SK-N-SH (cell line): ENCODE results near the gene PKNOX2. TPM values are rescaled to one million over a fixed set of nuclear protein-coding genes. Genes with fewer than 3 reads are reported as not detected.
A peak's percentile ranks its signal among the peaks of the same experiment; 100 is the strongest.

Experiments
- CTCF ChIA-PET: fragments of 300-600, 350-600 bp; formaldehyde crosslinking; extraction: SDS; loops from one replicate; lab custom pipeline; 2021; lab: Yijun Ruan, JAX
- POLR2A ChIA-PET: fragments of 350-600 bp; sonication (Branson Sonifier 250); formaldehyde crosslinking; extraction: SDS; loops from one replicate; lab custom pipeline; 2020; ENCODE audit warnings: antibody characterized with exemption, inconsistent platforms; lab: Yijun Ruan, JAX
- DNase-seq: peaks from one replicate; pipeline ENCODE4 v3.0.0; 2012
- H2AFZ ChIP-seq: fragments of 200-600 bp; sonication (generic); 2 replicates; pipeline ENCODE4 v1.8.1; 2016; ENCODE audit warnings: antibody characterized with exemption, mild to moderate bottlenecking, low read depth
- H3F3A ChIP-seq: fragments of 200-600 bp; sonication (generic); replicated peaks from 2 replicates; pipeline ENCODE3; 2016; ENCODE audit warnings: antibody characterized with exemption, mild to moderate bottlenecking; ENCODE audit not compliant: insufficient read depth
- H3K27ac ChIP-seq, 2 experiments: fragments of 200-500 bp in 1 of 2; fragments of 200-600 bp in 1 of 2; sonication (Bioruptor generic) in 1 of 2; sonication (generic), shearing (Covaris generic) in 1 of 2; 2 replicates each; pipeline versions ENCODE4 v1.5.1 to v1.6.1; 2014 to 2016; ENCODE audit warnings: low read depth in 2 of 2, inconsistent platforms in 1 of 2, low read length in 1 of 2, mild to moderate bottlenecking in 1 of 2, mixed read lengths in 1 of 2
- H3K27me3 ChIP-seq: fragments of 200-600 bp; sonication (generic), shearing (Covaris generic); 2 replicates; pipeline ENCODE4 v1.6.1; 2016; ENCODE audit warnings: mixed run types; ENCODE audit not compliant: insufficient read depth
- H3K36me3 ChIP-seq, 2 experiments: fragments of 200-500 bp in 1 of 2; fragments of 200-600 bp in 1 of 2; sonication (Bioruptor generic) in 1 of 2; sonication (generic) in 1 of 2; replicated peaks in 1 of 2; 2 replicates each; pipeline versions ENCODE3 to v1.5.1; 2014 to 2016; ENCODE audit warnings: low read length in 1 of 2, mild to moderate bottlenecking in 1 of 2; ENCODE audit not compliant: insufficient read depth in 2 of 2, control insufficient read depth in 1 of 2
- H3K4me1 ChIP-seq, 2 experiments: fragments of 200-500 bp in 1 of 2; fragments of 200-600 bp in 1 of 2; sonication (Bioruptor generic) in 1 of 2; sonication (generic), shearing (Covaris generic) in 1 of 2; 2 replicates each; pipeline versions ENCODE4 v1.5.1 to v1.6.1; 2014 to 2016; ENCODE audit warnings: low read depth in 1 of 2, low read length in 1 of 2, mixed run types in 1 of 2; ENCODE audit not compliant: insufficient read depth in 2 of 2, control insufficient read depth in 1 of 2
- H3K4me2 ChIP-seq: fragments of 200-600 bp; sonication (generic), shearing (Covaris generic); 2 replicates; pipeline ENCODE4 v1.6.1; 2017; ENCODE audit warnings: mixed run types
- H3K4me3 ChIP-seq, 2 experiments: fragments of 200-500 bp in 1 of 2; fragments of 200-600 bp in 1 of 2; sonication (Bioruptor generic) in 1 of 2; sonication (generic), shearing (Covaris generic) in 1 of 2; 2 replicates each; pipeline versions ENCODE4 v1.5.1 to v1.8.1; 2014 to 2016; ENCODE audit warnings: low read depth in 2 of 2, inconsistent platforms in 1 of 2, low read length in 1 of 2, mild to moderate bottlenecking in 1 of 2, mixed read lengths in 1 of 2, moderate library complexity in 1 of 2
- H3K79me2 ChIP-seq: fragments of 200-600 bp; sonication (generic); 2 replicates; pipeline ENCODE4 v1.8.1; 2017; ENCODE audit warnings: mild to moderate bottlenecking; ENCODE audit not compliant: insufficient read depth
- H3K9ac ChIP-seq: fragments of 200-600 bp; sonication (generic); 2 replicates; pipeline ENCODE4 v1.6.1; 2017; ENCODE audit warnings: mixed run types
- H3K9me2 ChIP-seq: fragments of 200-600 bp; sonication (generic); 2 replicates; pipeline ENCODE4 v1.6.1; 2017; ENCODE audit warnings: mixed run types
- H3K9me3 ChIP-seq: fragments of 200-600 bp; sonication (generic); 2 replicates; pipeline ENCODE4 v1.6.1; 2017; ENCODE audit warnings: mixed run types, mild to moderate bottlenecking, moderate library complexity
- H4K20me1 ChIP-seq: fragments of 200-600 bp; sonication (generic); 2 replicates; pipeline ENCODE4 v1.6.1; 2017; ENCODE audit warnings: mild to moderate bottlenecking, mixed run types; ENCODE audit not compliant: insufficient read depth
- CHD2 ChIP-seq: fragments of 150-350 bp; IDR thresholded peaks from 2 replicates; pipeline ENCODE4 v1.6.1; 2018; ENCODE audit warnings: low read length; ENCODE audit not compliant: partially characterized antibody
- ELF1 ChIP-seq: IDR thresholded peaks from 2 replicates; pipeline ENCODE4 v1.4.0; 2012
- EP300 ChIP-seq, 2 experiments: IDR thresholded peaks; 2 replicates each; pipeline versions ENCODE4 v1.4.0 to v1.6.1; 2012; ENCODE audit warnings: borderline replicate concordance in 1 of 2, low read depth in 1 of 2, low read length in 1 of 2
- EZH2phosphoT487 ChIP-seq: fragments of 200-600 bp; sonication (generic); IDR thresholded peaks from 2 replicates; pipeline ENCODE4 v1.6.1; 2017; ENCODE audit warnings: low read depth, mixed run types, mild to moderate bottlenecking, antibody characterized with exemption, moderate library complexity, borderline replicate concordance
- FOXJ3 ChIP-seq: sonication (generic); formaldehyde crosslinking; IDR thresholded peaks from 2 replicates; pipeline ENCODE4 v1.5.1; 2020; ENCODE audit warnings: mild to moderate bottlenecking, missing genetic modification reagents
- FOXM1 ChIP-seq: IDR thresholded peaks from 2 replicates; pipeline ENCODE4 v1.4.0; 2012; ENCODE audit warnings: low read depth, mild to moderate bottlenecking
- GABPA ChIP-seq: IDR thresholded peaks from 2 replicates; pipeline ENCODE4 v1.4.0; 2012; ENCODE audit warnings: low read depth, mild to moderate bottlenecking
- NRF1 ChIP-seq: IDR thresholded peaks from 2 replicates; pipeline ENCODE4 v1.6.1; 2012; ENCODE audit warnings: low read depth, mild to moderate bottlenecking, low read length
- RCOR1 ChIP-seq: fragments of 150-350 bp; IDR thresholded peaks from 2 replicates; pipeline ENCODE4 v1.6.1; 2017; ENCODE audit warnings: antibody characterized with exemption, low read length
- TEAD4 ChIP-seq: IDR thresholded peaks from 2 replicates; pipeline ENCODE4 v1.4.0; 2012; ENCODE audit warnings: mild to moderate bottlenecking, borderline replicate concordance; ENCODE audit not compliant: insufficient read depth
- YY1 ChIP-seq: IDR thresholded peaks from 2 replicates; pipeline ENCODE4 v1.4.0; 2012; ENCODE audit warnings: low read depth, mild to moderate bottlenecking
- WGBS: methylation state at CpG from one replicate; pipeline ENCODE4 v1.1.6; 2017; ENCODE audit warnings: low lambda C conversion rate; 5-methylcytosine and 5-hydroxymethylcytosine counted together
- polyA plus RNA-seq, 3 experiments: library from polyadenylated mRNA; depleted of rRNA; stranded (reverse); fragments of >200 nt; gene quantifications; 2 replicates each; pipeline ENCODE4 v1.2.3, GENCODE V29; 2012
- TF ChIP-seq, protein P1 (sequence below): IDR thresholded peaks from 2 replicates; pipeline ENCODE4 v1.6.1; 2012; ENCODE audit warnings: mild to moderate bottlenecking, low read depth, low read length, moderate library complexity
- TF ChIP-seq, protein P2 (sequence below): IDR thresholded peaks from 2 replicates; pipeline ENCODE4 v1.4.0; 2012; ENCODE audit warnings: low read depth
- TF ChIP-seq, protein P3 (sequence below): fragments of 150-350 bp; IDR thresholded peaks from 2 replicates; pipeline ENCODE4 v1.6.1; 2016; ENCODE audit warnings: mild to moderate bottlenecking, low read depth, low read length
- TF ChIP-seq, protein P4 (sequence below): IDR thresholded peaks from 2 replicates; pipeline ENCODE4 v1.4.0; 2012; ENCODE audit warnings: low read depth, borderline replicate concordance
- TF ChIP-seq, protein P5 (sequence below): fragments of 200-600 bp; sonication (generic); IDR thresholded peaks from 2 replicates; pipeline ENCODE4 v1.6.1; 2017; ENCODE audit warnings: antibody characterized with exemption, mild to moderate bottlenecking, moderate library complexity

The PKNOX2 gene
- polyA plus RNA-seq, 1 of the 3 experiments (the other 2 are of a cell fraction), result 0.02 TPM

DNA sequence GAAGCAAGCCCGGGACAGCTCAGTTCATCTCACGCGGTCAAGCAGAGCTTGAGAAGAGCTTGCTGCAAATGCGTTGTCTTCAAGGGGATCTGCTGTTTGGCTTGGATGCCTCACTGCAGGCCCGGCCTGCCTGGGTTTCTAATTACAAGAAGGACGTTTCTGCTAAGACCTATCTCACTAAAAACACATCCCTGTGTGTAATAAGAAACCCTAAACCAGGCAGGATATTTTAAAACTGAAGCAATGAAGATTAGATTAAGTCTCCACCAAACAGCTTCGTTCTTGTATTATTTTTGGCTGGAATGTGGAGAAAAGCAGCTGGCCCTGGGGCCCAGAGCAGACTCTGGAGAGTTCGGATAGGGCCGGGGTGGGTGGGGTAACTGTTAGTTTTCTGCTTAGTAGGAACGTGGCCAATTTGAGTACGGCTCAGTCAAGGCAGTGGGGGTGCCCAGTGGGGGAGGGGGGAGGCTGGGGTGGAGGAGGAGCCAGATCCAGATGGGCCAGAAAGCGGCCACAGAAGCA lies 6.0 kb downstream of the PKNOX2 start:
- POLR2A ChIA-PET, result no interaction called here
- no peaks in the 10 kb centered on the region for H4K20me1 ChIP-seq
- H3K79me2 ChIP-seq, result no peaks in the 10 kb centered on the region

DNA sequence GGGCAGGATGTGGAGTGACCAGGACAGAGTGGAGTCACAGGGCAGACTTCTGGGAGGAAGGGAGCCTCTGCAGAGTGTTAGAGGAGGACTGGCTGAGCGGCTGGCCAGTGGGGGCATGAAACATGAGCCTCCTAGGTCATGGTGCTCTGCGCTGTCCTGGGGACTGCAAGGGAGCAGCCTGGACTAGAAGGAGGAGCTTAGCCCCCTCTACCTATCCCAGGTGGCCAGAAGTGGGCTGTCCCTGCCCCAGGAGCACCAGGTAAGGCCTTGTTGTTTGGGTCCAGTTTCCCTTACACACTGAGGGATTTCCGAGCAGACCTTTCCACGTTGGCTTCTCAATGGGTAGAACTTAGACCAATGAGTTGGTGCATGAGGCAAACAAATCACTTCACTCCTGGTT lies 7.4 kb downstream of the PKNOX2 start:
- Histone ChIP-seq H3K4me2 (no peak overlapping the region), H3K9me3 (no peaks in the 10 kb centered on the region), H4K20me1 (no peaks in the 10 kb centered on the region), H3K9ac (no peak overlapping the region), H2AFZ (no peak overlapping the region), H3K27me3 (no peaks in the 10 kb centered on the region; the same call in none of the 2 replicates), H3K4me3 (no peak overlapping the region), H3K4me1 (no peaks in the 10 kb centered on the region; a peak in 1 of 4 replicates), H3K27ac (no peak overlapping the region), H3K79me2 (no peaks in the 10 kb centered on the region), H3K36me3 (no peaks in the 10 kb centered on the region), H3F3A (no peaks in the 10 kb centered on the region), H3K9me2 (no peaks in the 10 kb centered on the region)
- 58% methylated on average over 3 of the region's 4 CpGs for WGBS
- DNase-seq, result no peak
- ChIA-PET POLR2A (no interaction called here), CTCF (interaction anchor here (1.1 to 4.5 kb wide), 2 partner anchors 8 to 233 kb away, joined by 3 to 33 read pairs; partner anchors contain the start of gene PKNOX2)
- TF ChIP-seq, protein P1, sequence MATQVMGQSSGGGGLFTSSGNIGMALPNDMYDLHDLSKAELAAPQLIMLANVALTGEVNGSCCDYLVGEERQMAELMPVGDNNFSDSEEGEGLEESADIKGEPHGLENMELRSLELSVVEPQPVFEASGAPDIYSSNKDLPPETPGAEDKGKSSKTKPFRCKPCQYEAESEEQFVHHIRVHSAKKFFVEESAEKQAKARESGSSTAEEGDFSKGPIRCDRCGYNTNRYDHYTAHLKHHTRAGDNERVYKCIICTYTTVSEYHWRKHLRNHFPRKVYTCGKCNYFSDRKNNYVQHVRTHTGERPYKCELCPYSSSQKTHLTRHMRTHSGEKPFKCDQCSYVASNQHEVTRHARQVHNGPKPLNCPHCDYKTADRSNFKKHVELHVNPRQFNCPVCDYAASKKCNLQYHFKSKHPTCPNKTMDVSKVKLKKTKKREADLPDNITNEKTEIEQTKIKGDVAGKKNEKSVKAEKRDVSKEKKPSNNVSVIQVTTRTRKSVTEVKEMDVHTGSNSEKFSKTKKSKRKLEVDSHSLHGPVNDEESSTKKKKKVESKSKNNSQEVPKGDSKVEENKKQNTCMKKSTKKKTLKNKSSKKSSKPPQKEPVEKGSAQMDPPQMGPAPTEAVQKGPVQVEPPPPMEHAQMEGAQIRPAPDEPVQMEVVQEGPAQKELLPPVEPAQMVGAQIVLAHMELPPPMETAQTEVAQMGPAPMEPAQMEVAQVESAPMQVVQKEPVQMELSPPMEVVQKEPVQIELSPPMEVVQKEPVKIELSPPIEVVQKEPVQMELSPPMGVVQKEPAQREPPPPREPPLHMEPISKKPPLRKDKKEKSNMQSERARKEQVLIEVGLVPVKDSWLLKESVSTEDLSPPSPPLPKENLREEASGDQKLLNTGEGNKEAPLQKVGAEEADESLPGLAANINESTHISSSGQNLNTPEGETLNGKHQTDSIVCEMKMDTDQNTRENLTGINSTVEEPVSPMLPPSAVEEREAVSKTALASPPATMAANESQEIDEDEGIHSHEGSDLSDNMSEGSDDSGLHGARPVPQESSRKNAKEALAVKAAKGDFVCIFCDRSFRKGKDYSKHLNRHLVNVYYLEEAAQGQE, result no peak
- TF ChIP-seq EZH2phosphoT487 (no peak), YY1 (no peak), GABPA (no peak), CHD2 (no peak), EP300 (IDR thresholded peaks at IDR 0.05; ENCODE audit: borderline replicate concordance in 1 of 2, low read depth in 1 of 2, low read length in 1 of 2) (no peak), FOXJ3 (CRISPR knock-in tag) (no peak)
- TF ChIP-seq, protein P2, sequence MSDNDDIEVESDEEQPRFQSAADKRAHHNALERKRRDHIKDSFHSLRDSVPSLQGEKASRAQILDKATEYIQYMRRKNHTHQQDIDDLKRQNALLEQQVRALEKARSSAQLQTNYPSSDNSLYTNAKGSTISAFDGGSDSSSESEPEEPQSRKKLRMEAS, result no peak
- TF ChIP-seq, protein P3, sequence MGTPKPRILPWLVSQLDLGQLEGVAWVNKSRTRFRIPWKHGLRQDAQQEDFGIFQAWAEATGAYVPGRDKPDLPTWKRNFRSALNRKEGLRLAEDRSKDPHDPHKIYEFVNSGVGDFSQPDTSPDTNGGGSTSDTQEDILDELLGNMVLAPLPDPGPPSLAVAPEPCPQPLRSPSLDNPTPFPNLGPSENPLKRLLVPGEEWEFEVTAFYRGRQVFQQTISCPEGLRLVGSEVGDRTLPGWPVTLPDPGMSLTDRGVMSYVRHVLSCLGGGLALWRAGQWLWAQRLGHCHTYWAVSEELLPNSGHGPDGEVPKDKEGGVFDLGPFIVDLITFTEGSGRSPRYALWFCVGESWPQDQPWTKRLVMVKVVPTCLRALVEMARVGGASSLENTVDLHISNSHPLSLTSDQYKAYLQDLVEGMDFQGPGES, result no peak
- TF ChIP-seq, protein P4, sequence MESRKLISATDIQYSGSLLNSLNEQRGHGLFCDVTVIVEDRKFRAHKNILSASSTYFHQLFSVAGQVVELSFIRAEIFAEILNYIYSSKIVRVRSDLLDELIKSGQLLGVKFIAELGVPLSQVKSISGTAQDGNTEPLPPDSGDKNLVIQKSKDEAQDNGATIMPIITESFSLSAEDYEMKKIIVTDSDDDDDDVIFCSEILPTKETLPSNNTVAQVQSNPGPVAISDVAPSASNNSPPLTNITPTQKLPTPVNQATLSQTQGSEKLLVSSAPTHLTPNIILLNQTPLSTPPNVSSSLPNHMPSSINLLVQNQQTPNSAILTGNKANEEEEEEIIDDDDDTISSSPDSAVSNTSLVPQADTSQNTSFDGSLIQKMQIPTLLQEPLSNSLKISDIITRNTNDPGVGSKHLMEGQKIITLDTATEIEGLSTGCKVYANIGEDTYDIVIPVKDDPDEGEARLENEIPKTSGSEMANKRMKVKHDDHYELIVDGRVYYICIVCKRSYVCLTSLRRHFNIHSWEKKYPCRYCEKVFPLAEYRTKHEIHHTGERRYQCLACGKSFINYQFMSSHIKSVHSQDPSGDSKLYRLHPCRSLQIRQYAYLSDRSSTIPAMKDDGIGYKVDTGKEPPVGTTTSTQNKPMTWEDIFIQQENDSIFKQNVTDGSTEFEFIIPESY, result no peak

More for the DNA sequence above, 6.0 kb downstream of the PKNOX2 start:
- Histone ChIP-seq H2AFZ (no peak overlapping the region), H3K27me3 (peaks cover 6% of the 10 kb centered on the region), H3K36me3 (no peaks in the 10 kb centered on the region), H3K9me3 (no peaks in the 10 kb centered on the region), H3K9ac (no peak overlapping the region), H3K4me2 (no peak overlapping the region; the same call in 1 of the 2 replicates), H3K4me3 (no peak overlapping the region), H3K9me2 (no peaks in the 10 kb centered on the region), H3F3A (no peaks in the 10 kb centered on the region), H3K27ac (no peak overlapping the region), H3K4me1 (peaks cover 0 to 5% of the 10 kb centered on the region in 2 experiments; a peak in 1 of 4 replicates)
- CTCF ChIA-PET, result interaction anchor here (1.2 to 2.2 kb wide), 3 partner anchors 30 to 175 kb away, joined by 3 to 7 read pairs (median 4); no protein-coding TSS in a partner anchor
- no peak for TF ChIP-seq RCOR1
- TF ChIP-seq FOXM1, result no peak
- TF ChIP-seq TEAD4, result no peak
- TF ChIP-seq NRF1, result no peak
- TF ChIP-seq, protein P2, result no peak
- TF ChIP-seq, protein P5, sequence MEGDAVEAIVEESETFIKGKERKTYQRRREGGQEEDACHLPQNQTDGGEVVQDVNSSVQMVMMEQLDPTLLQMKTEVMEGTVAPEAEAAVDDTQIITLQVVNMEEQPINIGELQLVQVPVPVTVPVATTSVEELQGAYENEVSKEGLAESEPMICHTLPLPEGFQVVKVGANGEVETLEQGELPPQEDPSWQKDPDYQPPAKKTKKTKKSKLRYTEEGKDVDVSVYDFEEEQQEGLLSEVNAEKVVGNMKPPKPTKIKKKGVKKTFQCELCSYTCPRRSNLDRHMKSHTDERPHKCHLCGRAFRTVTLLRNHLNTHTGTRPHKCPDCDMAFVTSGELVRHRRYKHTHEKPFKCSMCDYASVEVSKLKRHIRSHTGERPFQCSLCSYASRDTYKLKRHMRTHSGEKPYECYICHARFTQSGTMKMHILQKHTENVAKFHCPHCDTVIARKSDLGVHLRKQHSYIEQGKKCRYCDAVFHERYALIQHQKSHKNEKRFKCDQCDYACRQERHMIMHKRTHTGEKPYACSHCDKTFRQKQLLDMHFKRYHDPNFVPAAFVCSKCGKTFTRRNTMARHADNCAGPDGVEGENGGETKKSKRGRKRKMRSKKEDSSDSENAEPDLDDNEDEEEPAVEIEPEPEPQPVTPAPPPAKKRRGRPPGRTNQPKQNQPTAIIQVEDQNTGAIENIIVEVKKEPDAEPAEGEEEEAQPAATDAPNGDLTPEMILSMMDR, result no peak
- TF ChIP-seq ELF1, result no peak
- DNase-seq, result peak; percentile 38
- 48% methylated on average over 12 of the region's 12 CpGs for WGBS
